A673 (cell line): ENCODE results near the gene PPOX. TPM values are rescaled to one million over a fixed set of nuclear protein-coding genes. Genes with fewer than 3 reads are reported as not detected.

Experiments
- BruUV-seq: library from RNA; stranded (reverse); fragments of 400-500 nt; replicated peaks from 2 replicates; lab custom pipeline; 2021; lab: Mats Ljungman, UMichigan
- CTCF ChIA-PET: fragments of 300-600 bp; sonication (Branson Sonifier 250); formaldehyde crosslinking; loops from one replicate; lab custom pipeline; 2022; ENCODE audit warnings: antibody characterized with exemption; lab: Charles Lee
- POLR2A ChIA-PET: fragments of 300-600 bp; sonication (Branson Sonifier 250); formaldehyde crosslinking; loops from one replicate; lab custom pipeline; 2022; ENCODE audit warnings: antibody characterized with exemption; ENCODE audit not compliant: low non-redundant PET; lab: Charles Lee
- DNase-seq: peaks from one replicate; pipeline ENCODE4 v3.0.0-alpha.2; 2015; ENCODE audit warnings: low spot score
- H3K27ac ChIP-seq: fragments of 200-600 bp; sonication (generic); 2 replicates; pipeline ENCODE4 v1.5.1; 2016; ENCODE audit warnings: mixed run types, low read depth, mild to moderate bottlenecking, mixed read lengths, antibody characterized with exemption, low read length; ENCODE audit not compliant: poor library complexity, severe bottlenecking
- H3K27me3 ChIP-seq: fragments of 200-600 bp; sonication (generic); replicated peaks from 2 replicates; pipeline ENCODE4 v1.6.1; 2017; ENCODE audit warnings: mixed run types, low read depth, mild to moderate bottlenecking, mixed read lengths, antibody characterized with exemption, low read length; ENCODE audit not compliant: insufficient read depth, poor library complexity
- H3K36me3 ChIP-seq: fragments of 200-600 bp; sonication (generic); 2 replicates; pipeline ENCODE4 v1.6.1; 2016; ENCODE audit warnings: mixed run types, mild to moderate bottlenecking, mixed read lengths, antibody characterized with exemption, low read length; ENCODE audit not compliant: insufficient read depth, poor library complexity, severe bottlenecking
- H3K4me1 ChIP-seq: fragments of 200-600 bp; sonication (generic); 2 replicates; pipeline ENCODE4 v1.6.1; 2017; ENCODE audit warnings: mixed run types, mild to moderate bottlenecking, mixed read lengths, antibody characterized with exemption, low read length; ENCODE audit not compliant: insufficient read depth, poor library complexity, severe bottlenecking
- H3K4me3 ChIP-seq: fragments of 200-600 bp; sonication (generic); 2 replicates; pipeline ENCODE4 v1.5.1; 2016; ENCODE audit warnings: low read depth, mixed run types, mild to moderate bottlenecking, mixed read lengths, low read length; ENCODE audit not compliant: poor library complexity, severe bottlenecking
- H3K9me3 ChIP-seq: fragments of 200-600 bp; sonication (generic); 2 replicates; pipeline ENCODE4 v1.6.1; 2016; ENCODE audit warnings: mixed run types, low read depth, mild to moderate bottlenecking, mixed read lengths, antibody characterized with exemption, low read length; ENCODE audit not compliant: poor library complexity, severe bottlenecking
- CTCF ChIP-seq: fragments of 300-800, 200-600 bp; sonication (generic); conservative IDR thresholded peaks from 2 replicates; pipeline ENCODE4 v1.5.1; 2017; ENCODE audit warnings: low read depth, mild to moderate bottlenecking, antibody characterized with exemption, low read length, moderate library complexity, mixed read lengths
- EZH2 ChIP-seq: fragments of 200-600 bp; sonication (generic); IDR thresholded peaks from 2 replicates; pipeline ENCODE4 v1.6.1; 2017; ENCODE audit warnings: borderline replicate concordance, low read depth, mild to moderate bottlenecking, mixed read lengths, antibody characterized with exemption, low read length; ENCODE audit not compliant: poor library complexity, severe bottlenecking
- intact Hi-C: fragments of 100-400 bp; cut with micrococcal nuclease; formaldehyde crosslinking; loops from one replicate; pipeline ENCODE4 v1.10.0; 2022; ENCODE audit not compliant: unreplicated experiment
- total RNA-seq: library from RNA; stranded (reverse); gene quantifications from 2 replicates; pipeline ENCODE4 v1.2.3, GENCODE V29; 2021

The PPOX gene
- total RNA-seq, 1 experiment from 2014 or later: 25.2 TPM

- ChIA-PET POLR2A (no interaction called here), CTCF (no interaction called here)
- Histone ChIP-seq H3K36me3 (peaks cover 56% of the 10 kb centered on the region), H3K27me3 (no peaks in the 10 kb centered on the region), H3K27ac (no peak overlapping the region), H3K9me3 (no peaks in the 10 kb centered on the region), H3K4me1 (peaks cover 6% of the 10 kb centered on the region), H3K4me3 (no peak overlapping the region)
- BruUV-seq: no TSS peak
- TF ChIP-seq EZH2 (no peak), CTCF (no peak)
- intact Hi-C loops: no loop called here
- no peak for DNase-seq
Observed at GRCh38 chr1:161171696-161172095, 5.5 kb downstream of the PPOX start.

DNA sequence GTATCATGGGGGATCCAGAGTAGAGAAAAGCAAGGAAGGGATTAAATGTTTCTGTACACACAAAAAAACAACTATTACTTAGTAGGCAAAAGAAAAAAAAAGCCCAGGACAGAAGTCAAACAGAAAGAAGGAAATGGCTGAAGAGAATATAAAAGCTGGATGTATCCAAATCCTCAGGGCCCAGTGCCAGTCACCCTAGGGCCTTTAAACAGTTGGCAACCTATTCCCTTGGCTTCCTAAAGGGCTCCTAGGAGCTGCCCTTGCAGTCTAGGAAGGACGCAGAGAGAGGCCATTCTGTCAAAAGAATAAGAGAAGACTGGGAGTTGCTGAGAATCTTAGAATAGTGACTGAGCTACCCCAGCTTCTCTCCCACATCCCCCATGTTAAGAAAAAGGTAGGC lies 6.1 kb downstream of the PPOX start:
- no TSS peak for BruUV-seq
- no peaks in the 10 kb centered on the region for H3K27me3 ChIP-seq
- intact Hi-C loops: no loop called here
- no peak for DNase-seq
- ChIA-PET POLR2A (no interaction called here), CTCF (no interaction called here)
- peaks cover 8% of the 10 kb centered on the region for H3K4me1 ChIP-seq
- no peak overlapping the region for H3K4me3 ChIP-seq
- no peak overlapping the region for H3K27ac ChIP-seq
- H3K9me3 ChIP-seq: no peaks in the 10 kb centered on the region
- peaks cover 56% of the 10 kb centered on the region for H3K36me3 ChIP-seq
- TF ChIP-seq EZH2 (no peak), CTCF (no peak)

DNA sequence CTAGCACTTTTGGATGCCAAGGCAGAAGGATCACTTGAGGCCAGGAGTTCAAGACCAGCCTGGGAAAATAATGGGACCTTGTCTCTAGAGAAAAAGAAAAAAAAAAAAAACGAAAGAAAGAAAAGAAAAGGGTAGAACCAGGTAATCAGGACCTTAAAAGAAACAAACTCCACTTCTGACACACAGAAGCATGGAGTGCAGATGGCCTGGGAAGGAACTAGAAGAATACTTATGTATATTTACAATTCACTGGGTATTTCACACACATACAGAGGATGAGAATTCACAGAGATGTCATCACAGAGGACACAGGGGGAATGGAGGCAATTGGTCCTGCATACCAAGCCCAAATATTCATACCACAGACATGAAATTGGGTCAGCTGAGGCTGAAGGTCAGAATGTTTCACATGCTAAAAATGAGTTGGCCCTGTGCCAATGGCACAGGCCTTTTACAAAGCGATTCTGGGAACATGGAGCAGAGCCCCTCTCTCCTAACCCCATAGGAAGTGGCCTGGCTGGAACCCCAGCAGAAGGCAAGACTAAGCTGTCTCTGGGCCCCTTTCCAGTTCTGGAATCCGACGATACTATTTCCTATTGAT lies 6.7 kb downstream of the PPOX start:
- no peak for DNase-seq
- BruUV-seq: no TSS peak
- peaks cover 56% of the 10 kb centered on the region for H3K36me3 ChIP-seq
- H3K27ac ChIP-seq: no peak overlapping the region
- peaks cover 13% of the 10 kb centered on the region for H3K4me1 ChIP-seq
- no peaks in the 10 kb centered on the region for H3K9me3 ChIP-seq
- CTCF ChIA-PET: no interaction called here
- intact Hi-C loops: no loop called here
- TF ChIP-seq EZH2 (no peak), CTCF (no peak)
- H3K4me3 ChIP-seq: no peak overlapping the region
- POLR2A ChIA-PET: no interaction called here
- H3K27me3 ChIP-seq: no peaks in the 10 kb centered on the region
